Activated CD4-positive, alpha-beta T cell treated with anti-CD3 and anti-CD28 coated beads for 1 hour (primary cell): ENCODE data around the gene LSM3.

Experiments
- DNase-seq: peaks from one replicate; pipeline ENCODE4 v3.0.0-alpha.2; 2020

Gene LSM3

DNA sequence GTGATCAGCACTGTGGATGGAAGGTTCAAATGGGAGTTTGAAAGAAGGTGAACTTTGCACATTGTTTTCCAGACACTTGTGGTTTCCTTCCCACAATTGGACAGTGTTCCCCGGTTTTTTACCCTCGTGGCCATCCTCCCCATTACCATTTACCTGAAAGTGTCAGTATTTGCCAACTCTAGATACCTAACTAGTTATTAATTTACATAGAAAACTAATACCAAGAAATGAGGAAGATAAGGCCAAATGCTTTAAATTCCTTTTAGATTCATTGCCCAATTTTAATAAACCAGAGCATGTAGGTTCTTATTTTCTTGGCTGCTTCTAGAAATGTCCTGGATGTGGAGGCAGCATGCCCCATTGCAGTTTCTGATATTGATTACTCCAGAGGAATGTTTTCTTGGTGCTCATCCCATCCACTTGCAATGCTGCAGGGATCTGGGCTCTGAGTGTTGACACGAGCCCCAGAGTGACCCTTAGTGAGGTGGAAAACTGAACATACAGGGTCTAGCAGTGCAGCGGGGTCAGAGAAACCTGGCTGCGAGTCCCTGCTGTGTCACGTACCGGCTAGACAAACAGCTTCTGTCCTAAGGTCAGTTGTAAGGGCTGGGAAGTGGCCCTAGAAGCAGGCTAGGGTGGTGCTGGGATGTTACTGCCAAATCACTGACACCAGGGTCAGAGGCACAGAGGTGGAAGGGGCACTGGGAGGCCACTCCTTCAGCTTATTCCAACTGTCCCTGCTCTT is 23.5 kb downstream of the LSM3 start:
- no peak for DNase-seq

GRCh38 chr3:14202874-14203520 is 24.4 kb downstream of the LSM3 start:
- no peak for DNase-seq

- DNase-seq, result no peak
These were observed 25.0 kb downstream of the LSM3 start for GRCh38 chr3:14203521-14204079.

GRCh38 chr3:14204515-14205284 is 26.1 kb downstream of the LSM3 start:
- DNase-seq, result no peak

GRCh38 chr3:14206548-14207177 is 28.0 kb downstream of the LSM3 start:
- no peak for DNase-seq

- no peak for DNase-seq
These were observed 29.6 kb downstream of the LSM3 start for GRCh38 chr3:14208168-14208567.

DNA sequence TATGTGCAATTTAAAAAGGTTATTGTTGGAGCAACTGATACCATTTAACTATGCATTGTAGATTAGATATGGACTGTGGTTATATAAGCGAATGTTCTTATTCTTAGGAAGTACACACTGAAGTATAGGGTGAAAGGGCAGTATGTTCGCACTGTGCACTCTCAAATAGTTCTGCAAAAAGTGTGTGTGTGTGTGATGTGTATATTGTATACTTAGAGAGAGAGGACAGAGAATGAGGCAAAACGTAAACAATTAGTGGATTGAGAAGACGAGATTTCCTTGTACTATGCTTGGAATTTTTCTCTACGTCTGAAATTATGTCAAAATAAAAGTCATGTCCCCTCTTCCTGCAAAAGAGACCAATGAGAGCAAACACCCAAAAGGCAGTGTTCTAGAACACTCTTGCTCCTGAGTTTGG is 30.4 kb downstream of the LSM3 start:
- DNase-seq, result no peak

DNA sequence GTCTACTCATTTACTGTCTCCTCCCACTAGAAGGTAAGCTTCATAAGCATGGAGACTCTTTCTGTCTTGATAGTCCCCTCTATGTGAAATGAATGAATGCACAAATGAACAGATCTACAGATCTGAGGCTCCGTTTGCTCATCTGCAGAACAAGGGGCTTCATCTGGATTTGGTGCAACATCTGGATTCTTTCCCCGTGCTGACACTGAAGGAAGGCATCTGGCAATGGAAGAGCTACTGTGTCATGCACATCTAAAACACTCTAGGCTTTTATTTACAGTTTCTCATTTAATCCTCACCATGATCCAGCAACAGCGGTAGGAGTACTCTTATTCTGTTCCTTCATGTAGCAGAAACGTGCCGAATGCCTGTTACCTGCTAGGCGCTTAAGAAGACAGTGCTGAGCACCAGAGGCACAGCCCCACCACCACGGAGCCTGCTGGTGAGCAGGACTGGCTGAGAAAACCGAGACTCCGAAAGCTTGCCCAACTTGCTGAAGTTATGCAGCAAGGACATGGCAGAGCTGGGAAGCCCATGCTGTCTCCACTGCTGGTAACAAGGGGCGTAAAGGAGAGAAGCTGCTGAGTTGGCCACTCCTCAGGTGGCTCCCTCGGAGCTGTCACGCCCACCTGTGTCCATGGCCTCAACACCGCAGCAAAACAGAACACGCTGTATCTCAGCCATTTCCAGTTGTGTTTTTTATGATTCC is 31.1 kb downstream of the LSM3 start:
- DNase-seq, result no peak

DNA sequence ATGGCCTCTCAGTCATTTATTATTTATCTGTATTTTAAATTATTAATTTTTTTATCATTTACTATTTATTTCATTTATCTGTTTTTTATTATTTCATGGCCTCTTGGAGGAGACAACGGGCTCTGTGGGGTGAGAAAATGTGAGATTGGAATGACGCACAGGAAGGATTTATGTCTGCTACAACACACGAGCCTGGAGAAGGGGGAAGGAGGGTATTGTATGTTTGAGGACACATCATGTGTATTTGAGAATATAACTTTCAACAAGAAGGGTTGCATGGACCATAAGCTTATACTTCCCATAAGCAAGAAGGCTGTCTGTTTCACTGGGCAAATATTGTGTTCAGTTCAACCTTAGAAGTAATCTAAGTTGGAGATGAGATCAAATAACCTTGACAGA is 31.7 kb downstream of the LSM3 start:
- no peak for DNase-seq

GRCh38 chr3:14210843-14211594 is 32.4 kb downstream of the LSM3 start:
- DNase-seq, result no peak

DNA sequence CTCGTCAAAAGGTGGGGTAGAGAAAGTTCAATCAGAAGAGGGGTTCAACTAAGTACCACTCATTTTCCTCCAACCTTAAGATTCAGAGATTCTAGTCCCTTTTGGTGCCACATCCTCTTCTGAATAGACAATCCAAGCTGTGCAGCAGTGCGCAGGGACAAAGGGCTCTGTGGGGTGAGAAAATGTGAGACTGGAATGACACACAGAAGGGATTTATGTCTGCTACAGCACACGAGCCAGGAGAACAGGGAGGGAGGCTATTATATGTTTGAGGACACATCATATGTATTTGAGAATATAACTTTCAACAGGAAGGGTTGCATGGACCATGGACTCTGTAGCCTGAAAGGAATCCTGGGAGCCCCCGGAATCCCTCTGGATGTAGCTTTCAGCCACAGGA is 33.0 kb downstream of the LSM3 start:
- DNase-seq, result no peak

- no peak for DNase-seq
These were observed 33.4 kb downstream of the LSM3 start for GRCh38 chr3:14212032-14212431.

DNA sequence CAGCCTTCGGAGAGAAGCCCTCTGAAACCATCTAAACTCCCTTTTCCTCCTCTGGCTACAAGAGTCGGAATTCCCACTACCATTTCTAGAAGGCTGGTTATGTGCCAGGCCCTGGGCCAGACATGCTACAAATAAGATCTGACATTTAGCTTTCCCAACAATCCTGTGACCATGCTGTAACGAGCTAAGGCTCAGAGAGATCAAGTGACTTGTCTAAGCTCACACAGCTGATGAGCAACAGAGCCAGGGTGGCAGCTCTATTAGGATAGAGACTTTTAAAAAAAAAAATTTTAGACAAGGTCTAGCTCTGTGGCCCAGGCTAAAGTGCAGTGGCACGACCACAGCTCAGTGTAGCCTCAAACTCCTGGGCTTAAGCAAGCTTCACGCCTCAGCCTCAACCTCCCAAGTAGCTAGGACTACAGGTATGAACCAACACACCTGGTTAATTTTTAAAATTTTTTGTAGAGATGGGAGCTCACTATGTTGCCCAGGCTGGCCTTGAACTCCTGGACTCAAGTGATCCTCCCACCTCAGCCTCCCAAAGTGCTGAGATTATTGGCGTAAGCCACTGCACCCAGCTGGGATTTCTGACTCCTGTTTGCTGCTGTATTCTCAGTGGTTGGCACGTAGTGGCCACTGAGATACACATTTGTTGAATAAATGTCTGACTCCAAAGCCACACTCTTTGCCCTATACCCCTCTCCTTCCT is 34.6 kb downstream of the LSM3 start:
- DNase-seq, result no peak

- no peak for DNase-seq
These were observed 36.1 kb downstream of the LSM3 start for GRCh38 chr3:14214764-14215163.

GRCh38 chr3:14216257-14217048 is 37.8 kb downstream of the LSM3 start:
- no peak for DNase-seq

- no peak for DNase-seq
These were observed 39.7 kb downstream of the LSM3 start for GRCh38 chr3:14218355-14218754.

DNA sequence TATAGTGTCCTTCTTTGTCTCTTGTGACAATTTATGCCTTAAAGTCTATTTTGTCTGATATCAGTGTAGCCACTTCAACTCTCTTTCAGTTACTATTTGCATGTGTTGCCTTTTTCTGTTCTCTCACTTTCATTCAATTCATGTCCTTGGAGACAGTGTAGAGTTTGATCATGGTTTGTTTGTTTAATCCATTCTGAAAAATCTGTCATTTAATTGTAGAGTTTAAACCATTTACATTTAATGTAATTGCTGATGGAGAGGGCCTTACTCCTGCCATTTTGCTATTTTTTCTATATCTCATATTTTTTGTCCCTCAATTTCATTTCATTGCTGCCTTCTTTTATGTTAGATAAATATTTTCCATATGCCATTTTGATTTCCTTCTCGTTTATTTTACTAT is 42.3 kb downstream of the LSM3 start:
- DNase-seq, result no peak

DNA sequence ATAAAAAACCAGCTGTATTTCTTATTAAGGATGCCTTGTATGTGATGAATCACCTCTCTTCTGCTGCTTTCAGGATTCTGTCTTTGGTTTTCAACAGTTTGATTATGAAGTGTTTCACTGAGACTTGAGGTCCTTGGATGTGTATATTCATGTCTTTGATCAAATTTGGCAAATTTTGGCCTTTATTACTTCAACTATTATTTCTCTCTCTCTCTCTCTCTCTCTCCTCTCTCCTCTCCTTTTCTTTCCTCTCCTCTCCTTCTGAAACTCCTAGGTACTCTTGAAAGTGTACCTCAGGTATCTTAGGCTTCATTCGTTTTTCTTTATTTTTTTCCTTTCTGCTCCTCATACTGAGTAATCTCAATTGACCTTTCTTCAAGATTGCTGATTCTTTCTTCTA is 43.3 kb downstream of the LSM3 start:
- DNase-seq, result no peak

DNA sequence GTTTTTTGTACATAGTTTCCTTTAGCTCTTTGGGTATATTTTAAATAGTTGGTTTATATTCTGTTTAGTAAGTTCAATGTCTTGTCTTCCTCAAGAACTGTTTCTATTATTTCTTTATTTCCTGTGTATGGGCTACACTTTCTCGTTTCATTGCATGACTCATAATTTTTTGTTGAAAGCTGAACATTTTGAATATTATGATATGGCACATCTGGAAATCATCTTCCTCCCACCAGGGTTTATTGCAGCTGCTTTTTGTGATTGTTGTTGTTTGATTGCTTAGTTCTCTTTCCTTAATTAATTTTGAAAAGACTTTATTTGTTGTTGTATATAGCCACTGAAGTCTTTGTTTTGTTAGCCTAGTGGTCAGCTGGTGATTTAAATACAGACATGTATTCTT is 43.8 kb downstream of the LSM3 start:
- no peak for DNase-seq

- DNase-seq, result no peak
These were observed 44.4 kb downstream of the LSM3 start for GRCh38 chr3:14222900-14223594.
